KBM-7 (cell line): ENCODE data around the gene ELP2.
"Not testable (repeated sequence)": the region's sequence is repeated elsewhere in the genome, so short reads cannot be mapped to it uniquely, and the experiment has no call there.

Experiments used
- DNase-seq: peaks from one replicate; pipeline ENCODE4 v3.0.0-alpha.2; 2015
- in situ Hi-C: fragments of 300-500 bp; cut with MboI; formaldehyde crosslinking; loops from 2 replicates; pipeline ENCODE4 v1.14.3; 2020; ENCODE audit warnings: low sequenced_read_pairs, low pct_unique_long_range_greater_than_20kb, mixed read lengths

Gene ELP2

DNA sequence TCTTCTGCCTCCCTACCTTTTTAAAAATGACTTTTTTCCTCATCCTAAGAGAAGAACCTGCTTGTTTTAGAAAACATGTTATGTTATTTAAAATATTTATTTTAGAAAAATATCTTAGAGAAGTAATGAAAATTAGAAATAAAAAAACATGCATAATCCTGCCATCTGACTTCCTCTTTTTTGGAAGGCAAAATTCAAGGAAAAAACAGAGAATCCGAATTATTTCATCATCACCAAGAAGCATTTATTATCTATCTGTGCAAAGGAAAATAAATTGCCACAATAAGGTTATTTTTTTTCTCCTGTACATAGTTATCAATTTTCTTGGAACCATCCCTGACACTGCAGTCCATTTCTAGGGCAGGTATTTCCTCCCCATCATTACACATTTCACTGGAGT is 15.0 kb upstream of the ELP2 start:
- in situ Hi-C loops: loop anchor here (25.0 kb wide), 1 partner anchor 148 kb away; no protein-coding TSS in a partner anchor
- no peak for DNase-seq

DNA sequence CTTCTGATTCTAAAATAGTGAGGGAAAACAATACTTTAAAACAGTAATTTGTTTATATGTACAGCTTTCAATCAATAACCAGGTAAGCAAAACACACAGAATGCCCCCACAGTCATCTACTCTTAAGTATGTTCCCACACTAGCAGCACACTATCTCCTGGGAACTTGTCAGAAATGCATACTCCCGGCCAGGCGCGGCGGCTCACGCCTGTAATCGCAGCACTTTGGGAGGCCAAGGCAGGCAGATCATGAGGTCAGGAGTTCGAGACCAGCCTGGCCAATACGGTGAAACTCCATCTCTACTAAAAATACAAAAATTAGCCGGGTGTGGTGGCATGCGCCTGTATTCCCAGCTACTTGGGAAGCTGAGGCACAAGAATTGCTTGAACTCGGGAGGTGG is 12.9 kb upstream of the ELP2 start:
- in situ Hi-C loops: loop anchor here (25.0 kb wide), 1 partner anchor 146 kb away; no protein-coding TSS in a partner anchor
- DNase-seq: not testable (repeated sequence)

DNA sequence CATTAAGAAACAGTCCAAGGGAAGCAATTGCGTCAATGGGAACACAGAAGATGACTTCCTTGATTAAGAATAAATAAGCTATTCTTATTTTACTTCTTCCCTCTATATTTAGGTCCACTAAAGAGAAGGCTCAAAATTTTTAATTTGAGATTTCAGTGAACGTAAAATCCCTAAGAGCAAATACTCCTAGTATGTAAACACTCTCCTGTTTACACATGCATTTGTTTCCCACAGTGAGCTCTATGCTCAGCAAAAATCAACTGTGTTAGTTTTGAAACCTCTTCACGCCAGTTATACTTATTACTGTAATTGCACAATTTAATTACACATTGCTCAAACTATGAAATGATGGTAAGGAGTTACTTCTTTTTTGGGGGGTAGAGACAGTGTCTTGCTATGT is 9.4 kb upstream of the ELP2 start:
- DNase-seq: no peak
- in situ Hi-C loops: loop anchor here (25.0 kb wide), 1 partner anchor 142 kb away; no protein-coding TSS in a partner anchor

DNA sequence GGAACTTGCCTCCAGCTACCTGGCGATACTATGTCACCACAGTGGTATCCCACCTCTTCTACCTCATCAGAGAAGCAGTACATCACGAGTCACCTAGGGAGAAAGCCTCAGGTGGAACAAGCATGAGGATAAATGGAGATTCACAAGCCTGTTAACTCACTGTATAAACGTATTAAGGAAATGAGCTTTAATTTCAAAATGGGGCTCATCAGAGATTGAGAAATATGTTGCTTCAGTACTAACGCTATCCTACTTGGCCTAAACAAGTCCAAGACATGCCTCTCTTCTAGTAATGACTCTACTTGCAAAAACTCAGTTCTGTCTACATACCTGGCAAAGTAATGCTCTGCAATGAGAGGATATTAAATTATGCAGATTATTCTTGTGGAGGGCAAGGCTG is 4.9 kb upstream of the ELP2 start:
- in situ Hi-C loops: loop anchor here (25.0 kb wide), 1 partner anchor 137 kb away; no protein-coding TSS in a partner anchor
- no peak for DNase-seq

DNA sequence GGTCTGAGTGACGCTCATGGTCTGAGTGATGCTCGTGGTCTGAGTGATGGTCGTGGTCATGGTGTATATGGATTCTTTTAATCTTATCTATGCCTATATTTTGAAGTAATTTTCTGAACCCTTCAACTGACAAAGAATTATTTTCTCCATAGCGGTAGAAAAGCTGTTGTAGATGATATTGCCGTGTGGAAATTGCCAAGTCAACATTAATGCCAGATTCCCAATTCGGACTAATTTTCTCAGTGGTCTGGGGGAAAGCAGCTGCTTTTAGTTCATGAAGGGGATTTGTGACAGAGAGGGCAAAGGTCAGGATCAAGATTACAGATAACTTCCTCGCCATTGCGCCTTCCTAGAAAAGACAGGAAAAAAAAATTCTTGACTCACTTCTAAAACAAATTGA is 3.0 kb upstream of the ELP2 start:
- in situ Hi-C loops: no loop called here
- DNase-seq: no peak

DNA sequence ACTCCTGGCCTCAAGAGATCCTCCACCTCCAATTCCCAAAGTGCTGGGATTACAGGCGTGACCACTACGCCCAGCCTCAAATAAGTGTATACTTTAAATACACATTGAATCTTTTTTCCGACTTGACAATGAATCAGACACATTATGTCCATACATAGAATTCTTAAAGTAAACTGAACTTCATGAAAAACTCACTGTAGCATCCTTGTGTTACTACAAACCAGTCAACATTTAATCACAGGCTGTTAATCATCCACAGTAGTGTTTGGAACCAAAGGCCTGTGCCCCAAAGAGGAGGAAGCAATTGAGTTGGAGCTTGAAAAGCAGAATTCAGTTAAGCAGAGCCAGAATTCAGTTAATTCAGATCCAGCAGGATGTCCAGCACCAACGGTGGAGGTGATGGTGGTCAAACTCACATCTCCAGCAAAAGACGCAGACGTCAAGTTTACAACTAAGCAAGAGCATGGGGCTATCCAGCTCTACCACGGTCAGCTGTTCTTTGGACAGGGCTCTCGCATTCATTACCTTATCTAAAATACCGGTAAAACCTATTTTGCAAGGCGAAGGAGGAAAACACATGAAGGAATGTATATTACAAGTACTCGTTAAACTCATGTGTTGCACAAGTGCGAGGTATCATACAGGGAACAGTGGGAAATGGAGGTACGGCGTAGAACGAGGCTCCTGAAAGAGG is 1.7 kb upstream of the ELP2 start:
- in situ Hi-C loops: no loop called here
- DNase-seq: peak; percentile 11

DNA sequence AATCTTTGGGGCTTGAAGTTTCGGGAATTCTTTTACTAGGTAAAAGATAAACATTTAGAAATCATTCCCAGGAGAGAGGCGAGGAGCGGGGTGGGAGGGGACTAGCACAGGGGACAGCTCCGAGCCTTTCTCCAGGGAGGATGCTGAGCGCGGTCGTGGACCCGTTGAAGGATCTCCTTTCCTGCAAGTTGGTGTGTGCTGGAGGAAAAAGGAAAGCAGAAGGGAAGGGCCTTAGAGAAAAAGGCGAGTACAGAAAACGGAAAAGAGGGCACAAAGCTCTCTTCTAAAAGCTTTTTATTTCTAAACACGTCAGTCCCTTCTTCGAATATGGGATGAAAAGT is 1.2 kb upstream of the ELP2 start:
- DNase-seq: no peak
- in situ Hi-C loops: no loop called here

DNA sequence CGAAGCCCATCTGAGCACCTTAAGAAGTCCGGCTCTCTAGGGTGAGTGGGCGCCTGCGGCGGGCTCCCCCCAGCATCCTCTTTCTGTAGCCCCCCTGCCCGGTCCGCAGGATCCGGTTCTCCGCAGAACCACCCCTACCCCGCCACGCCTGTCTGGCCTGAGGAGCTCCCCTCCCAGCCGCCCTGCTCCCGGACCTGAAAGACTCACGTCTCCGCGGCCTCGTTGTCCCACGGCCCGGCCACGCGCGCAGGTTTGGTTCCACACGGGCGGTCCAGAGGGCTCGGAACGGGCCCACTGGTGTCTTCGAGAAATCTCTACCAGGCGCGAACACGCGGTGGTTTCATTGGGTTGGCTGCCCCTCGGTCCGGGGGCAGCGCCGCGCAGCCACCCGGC is 796 bp upstream of the ELP2 start:
- no peak for DNase-seq
- in situ Hi-C loops: no loop called here

DNA sequence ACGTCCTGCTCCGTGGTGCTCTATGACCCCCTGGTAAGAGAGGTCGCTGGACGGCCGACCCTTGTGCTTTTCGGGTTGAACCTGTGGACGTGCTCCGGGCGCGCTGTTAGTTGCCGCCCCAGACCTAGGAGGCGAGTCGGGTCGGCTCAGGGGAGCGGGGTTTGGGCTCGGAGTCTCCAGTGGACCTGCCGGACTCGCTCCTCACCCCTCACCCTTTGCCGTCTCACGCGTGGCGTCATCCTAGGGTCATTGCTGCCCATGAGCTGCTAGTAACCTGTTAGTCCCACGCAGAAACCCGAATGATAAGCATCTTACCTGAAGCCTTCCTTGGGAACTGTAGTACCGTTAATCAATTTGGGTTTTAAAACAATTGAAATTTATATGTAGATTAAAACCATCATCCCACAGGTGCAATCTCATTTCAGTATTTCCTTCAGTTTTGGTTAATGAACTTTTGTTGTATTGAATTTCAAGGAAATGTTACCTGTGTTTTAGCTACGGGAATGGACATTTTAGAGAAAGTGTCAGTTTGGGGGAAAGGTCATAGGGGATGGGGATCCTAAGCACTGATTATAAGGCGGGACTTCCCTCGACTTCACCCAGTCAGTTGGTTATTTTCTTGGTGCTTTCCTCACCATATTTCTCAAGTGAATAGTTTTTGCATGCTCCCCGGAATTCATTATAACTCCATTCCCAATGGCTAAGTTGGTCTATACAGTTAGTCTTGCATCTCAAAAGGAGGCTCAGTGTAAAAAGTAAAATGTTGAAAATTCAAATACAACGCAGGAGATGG is 536 bp downstream of the ELP2 start:
- in situ Hi-C loops: no loop called here
- no peak for DNase-seq

DNA sequence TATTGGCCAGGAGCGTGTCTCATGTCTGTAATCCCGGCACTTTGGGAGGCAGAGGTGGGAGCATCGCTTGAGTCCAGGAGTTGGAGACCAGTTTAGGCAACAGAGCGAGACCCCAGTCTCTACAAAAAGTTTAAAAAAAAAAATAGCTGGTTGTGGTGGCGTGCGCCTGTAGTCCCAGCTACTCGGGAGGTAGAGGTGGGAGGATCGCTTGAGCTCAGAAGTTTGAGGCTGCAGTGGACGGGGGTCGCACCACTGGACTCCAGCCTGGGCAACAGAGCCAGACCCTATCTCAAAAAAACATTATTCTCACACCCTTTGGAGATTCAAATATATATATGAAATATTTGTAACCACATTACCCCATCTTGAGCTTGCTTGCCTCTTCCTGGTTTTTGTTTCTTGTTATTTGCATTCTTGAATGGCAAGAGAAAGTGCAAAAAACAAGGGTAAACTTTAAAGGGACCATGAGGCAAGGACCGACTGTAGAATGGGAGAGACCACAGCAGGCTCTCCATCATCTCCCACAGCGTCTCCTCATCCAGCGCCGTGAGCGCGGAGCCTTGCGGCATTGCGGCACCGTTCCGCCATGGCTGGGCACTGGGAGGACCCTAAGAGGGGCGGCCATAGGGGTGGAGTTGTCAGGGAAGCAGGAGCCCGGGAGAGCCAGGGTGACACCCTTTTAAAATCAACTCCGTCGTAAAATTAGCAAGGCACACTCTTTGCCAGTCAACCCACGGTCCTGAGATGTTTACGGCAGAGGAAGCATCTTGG is 1.4 kb downstream of the ELP2 start:
- no peak for DNase-seq
- in situ Hi-C loops: no loop called here

DNA sequence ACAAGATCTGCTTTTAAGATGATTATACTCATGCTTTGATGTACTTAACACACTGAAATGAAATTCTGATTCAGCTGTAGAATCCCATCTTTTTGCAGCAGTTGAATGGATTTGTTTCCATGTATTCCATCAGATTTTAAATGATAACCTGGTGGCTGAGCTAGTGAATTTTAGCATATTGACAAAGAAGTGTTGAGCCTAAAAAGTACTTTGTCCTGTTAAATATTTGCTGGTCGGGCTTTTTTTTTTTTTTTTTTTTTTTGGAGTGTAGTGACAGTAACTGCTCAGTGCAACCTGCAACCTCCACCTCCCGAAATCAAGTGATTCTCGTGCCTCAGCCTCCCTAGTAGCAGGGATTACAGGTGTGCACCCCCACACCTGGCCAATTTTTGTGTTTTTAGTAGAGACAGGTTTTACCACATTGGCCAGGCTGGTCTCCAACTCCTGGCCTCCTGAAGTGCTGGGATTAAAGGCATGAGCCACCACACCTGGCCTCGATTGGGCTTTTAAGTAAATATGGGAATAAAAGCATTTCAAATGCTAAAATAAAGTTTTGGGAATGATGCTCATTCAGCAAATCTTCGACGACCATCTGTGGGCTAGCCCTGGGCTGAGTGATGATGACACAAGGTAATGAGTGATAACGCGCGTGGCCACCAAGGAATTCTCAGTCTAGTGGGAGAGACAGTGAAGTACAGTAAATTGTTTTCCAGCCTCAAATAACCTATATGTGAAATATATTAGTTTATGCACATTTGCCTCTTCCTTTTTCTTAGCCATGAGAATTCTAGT is 2.2 kb downstream of the ELP2 start:
- in situ Hi-C loops: no loop called here
- DNase-seq: no peak

DNA sequence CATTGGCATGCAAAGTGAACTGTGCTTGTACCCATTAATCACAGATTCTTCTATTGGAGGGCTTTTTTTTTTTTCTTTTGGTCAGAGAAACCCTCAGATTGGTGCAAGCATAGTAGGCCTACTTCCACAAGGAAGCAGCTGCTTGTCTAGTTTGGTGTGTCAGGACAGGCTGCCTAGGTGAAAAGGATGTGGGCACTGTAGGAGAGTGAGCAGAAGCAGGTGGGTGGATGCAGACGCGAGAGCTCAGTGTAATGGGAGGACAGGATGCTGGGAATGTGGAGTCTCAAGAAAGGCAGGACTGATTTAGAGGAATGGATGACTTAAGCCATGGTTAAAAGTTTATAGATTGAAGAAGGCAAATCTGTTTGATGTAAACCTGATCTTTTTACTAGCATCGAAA is 3.1 kb downstream of the ELP2 start:
- in situ Hi-C loops: no loop called here
- DNase-seq: no peak

DNA sequence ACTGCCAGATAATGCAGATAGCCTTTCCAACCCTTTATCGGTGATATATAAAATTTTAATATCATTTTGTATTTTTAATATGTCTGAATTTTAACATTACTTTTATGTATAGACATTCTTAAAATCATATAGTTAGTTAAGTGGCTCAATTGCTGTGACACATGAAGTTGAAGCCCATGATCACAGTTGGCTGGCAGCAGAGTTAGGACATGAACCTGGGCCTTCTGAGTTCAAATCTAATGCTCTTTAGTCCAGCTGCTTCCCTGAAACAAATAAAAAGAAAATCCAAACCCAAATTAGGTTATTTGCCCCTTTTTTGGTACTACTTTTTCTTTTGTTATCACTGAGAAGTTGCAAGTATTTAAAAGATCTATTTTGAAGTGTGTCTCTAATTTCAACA is 5.6 kb downstream of the ELP2 start:
- DNase-seq: no peak
- in situ Hi-C loops: no loop called here

DNA sequence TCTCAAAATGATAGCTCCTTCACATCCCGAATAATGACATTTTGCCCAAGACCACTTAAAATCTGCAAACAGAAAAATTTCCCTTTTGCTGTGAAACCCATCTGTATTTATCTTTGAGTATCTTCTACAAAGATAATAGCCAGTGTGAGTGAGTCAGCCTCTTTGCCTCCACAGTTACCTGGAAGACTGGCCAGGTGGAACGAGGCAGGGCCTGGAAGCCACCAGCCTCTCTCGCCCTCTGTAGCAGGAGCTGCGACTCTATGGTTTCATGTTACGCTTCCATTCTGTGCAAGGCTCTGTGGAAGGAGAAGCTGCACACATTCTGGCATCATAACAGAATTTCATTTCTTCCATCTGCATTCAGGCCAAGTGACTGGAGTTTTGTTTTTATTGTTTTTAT is 9.5 kb downstream of the ELP2 start:
- DNase-seq: no peak
- in situ Hi-C loops: no loop called here

DNA sequence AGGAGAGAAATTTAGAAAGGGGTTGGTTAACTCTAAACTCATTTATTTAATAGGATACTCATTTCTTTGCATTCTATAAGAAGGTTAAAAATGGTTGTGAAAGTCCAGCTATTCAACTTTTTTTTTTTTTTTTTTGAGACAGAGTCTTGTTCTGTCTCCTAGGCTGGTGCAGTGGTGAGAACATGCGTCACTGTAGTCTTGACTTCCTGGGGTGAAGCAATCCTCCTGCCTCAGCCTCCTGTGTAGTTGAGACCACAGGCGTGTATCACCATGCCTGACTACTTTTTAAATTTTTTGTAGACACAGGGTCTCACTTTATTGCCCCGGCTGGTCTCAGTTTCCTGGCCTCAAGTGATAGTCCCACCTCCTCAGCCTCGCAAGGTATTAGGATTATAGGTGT is 11.9 kb downstream of the ELP2 start:
- in situ Hi-C loops: no loop called here

DNA sequence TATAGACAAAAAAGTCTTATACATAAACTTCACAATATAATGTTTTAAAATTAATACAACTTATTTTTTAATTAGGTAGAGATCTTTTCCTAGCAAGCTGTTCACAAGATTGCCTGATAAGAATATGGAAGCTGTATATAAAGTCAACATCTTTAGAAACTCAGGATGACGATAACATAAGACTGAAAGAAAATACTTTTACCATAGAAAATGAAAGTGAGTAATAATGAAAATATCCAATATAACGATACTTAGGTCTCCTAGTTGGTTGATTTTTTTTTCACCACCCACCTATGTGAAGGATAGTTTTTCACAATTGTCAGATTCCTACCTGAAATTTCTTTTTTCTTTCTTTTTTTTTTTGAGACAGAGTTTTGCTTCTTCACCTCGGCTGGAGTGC is 13.1 kb downstream of the ELP2 start:
- DNase-seq: no peak
- in situ Hi-C loops: no loop called here

More for the DNA sequence above, 11.9 kb downstream of the ELP2 start:
- no peak for DNase-seq

DNA sequence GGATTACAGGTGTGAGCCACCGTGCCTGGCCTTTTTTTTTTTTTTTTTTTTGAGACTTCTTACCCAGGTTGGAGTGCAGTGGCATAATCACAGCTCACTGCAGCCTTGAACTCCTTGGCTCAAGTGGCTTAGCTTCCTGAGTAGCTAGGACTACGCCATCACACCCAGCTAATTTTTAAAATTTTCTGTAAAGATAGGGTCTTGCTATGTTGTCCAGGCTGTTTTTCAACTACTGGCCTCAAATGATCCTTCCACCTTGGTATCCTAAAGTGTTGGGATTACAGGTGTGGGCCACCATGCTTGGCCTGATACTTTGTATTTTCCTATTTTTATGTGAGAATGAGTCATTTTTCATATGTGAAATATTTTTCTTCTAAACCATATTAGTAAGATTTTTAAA is 13.7 kb downstream of the ELP2 start:
- in situ Hi-C loops: no loop called here
- DNase-seq: no peak

DNA sequence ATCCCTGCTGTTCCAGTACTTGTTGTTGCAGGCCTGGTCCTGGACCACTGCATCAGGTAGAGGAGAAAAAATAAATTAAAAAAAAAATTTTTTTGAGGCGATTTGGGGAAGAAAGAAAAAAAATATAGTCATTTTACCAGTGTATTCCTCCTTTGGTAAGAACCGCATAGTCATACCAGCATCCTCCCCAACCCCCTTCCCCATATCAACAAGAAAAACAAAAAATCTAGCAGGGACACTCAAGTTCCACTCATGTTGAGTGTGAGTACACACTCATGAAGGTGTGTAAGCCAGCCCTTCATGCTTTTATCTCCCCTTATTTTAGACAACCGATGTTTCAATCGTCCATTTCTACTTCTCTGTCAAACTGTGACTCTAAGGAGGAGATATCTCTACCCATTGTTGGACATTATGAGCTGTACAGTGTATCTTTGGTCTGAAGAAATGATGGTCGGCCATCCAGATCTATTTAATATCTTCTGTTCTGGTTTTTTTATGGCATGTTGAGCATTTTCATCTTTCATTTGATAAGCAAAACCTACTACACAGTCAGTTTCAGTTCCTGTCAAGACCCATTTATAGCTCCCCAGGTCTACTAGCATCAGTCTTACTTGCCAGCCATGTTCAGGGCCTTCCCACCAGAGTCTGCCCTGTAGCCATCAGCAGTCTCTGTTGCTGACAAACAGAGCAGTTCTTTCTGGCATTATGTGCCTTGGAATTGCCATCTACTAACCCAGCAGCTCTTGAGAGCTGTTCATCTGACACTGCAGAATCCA is 20.0 kb downstream of the ELP2 start:
- no peak for DNase-seq
- in situ Hi-C loops: no loop called here

DNA sequence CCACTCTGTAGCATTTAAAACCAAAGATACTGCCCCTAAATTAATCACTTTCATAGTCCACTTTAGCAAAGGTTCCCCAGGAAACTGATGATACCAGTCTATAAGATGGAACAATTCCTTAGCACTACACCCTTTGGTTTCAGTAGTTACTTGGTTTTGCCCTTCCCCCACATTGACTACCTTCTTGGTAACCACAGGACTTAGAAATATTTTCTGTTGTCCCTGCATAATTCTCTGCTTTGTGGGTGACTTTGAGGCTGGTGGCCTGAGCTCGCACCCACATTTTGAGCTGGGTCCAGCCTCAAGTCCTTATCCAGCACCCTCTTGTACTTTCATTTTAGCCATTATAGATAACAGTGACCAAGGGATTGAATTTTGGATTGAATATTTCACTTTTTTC is 23.1 kb downstream of the ELP2 start:
- in situ Hi-C loops: no loop called here

More for the DNA sequence above, 23.1 kb downstream of the ELP2 start:
- no peak for DNase-seq
